ENCODE data around the gene INPP4A. TPM values are rescaled to one million over a fixed set of nuclear protein-coding genes. Genes with fewer than 3 reads are reported as not detected.

INPP4A gene
- total RNA-seq, 4 donors from 2014 or later: 30.2 to 45.1 (median 37.8) TPM

DNA sequence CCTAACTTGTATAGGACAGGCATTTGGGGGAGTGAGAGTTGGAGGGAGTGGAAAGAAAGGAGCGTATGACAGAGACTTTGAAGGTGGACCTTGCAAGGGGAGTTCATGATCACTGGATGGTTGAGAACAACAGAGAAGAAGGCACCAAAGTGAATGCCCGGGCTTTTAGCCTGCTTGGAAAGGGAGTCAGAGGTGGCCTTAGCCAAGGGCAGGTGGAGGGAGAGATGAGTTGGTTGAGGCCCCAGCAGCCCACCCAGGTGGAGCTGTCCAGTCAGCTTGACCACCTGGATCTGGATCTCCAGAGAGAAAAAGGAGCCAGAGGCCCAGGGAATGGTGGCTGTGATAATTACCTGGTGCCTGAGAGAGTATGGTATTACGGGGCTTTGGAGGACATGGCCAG, 90.1 kb downstream of the INPP4A start:
- Histone ChIP-seq H3K27ac (no peak overlapping the region), H3K36me3 (peaks cover 0 to 64% of the 10 kb centered on the region in 2 donors), H3K9me3 (no peaks in the 10 kb centered on the region), H3K4me3 (no peak overlapping the region), H3K27me3 (no peaks in the 10 kb centered on the region), H3K4me1 (no peaks in the 10 kb centered on the region)
- WGBS, 2 donors (ENCODE audit: low coverage in 1 of 2): 95 to 97% methylated on average over 3 of the region's 3 CpGs
- TF ChIP-seq POLR2AphosphoS5 (IDR thresholded peaks at IDR 0.05): no peak
- TF ChIP-seq EP300 (IDR thresholded peaks at IDR 0.05): no peak
- TF ChIP-seq POLR2A (IDR thresholded peaks at IDR 0.05): no peak
- TF ChIP-seq, protein P1, sequence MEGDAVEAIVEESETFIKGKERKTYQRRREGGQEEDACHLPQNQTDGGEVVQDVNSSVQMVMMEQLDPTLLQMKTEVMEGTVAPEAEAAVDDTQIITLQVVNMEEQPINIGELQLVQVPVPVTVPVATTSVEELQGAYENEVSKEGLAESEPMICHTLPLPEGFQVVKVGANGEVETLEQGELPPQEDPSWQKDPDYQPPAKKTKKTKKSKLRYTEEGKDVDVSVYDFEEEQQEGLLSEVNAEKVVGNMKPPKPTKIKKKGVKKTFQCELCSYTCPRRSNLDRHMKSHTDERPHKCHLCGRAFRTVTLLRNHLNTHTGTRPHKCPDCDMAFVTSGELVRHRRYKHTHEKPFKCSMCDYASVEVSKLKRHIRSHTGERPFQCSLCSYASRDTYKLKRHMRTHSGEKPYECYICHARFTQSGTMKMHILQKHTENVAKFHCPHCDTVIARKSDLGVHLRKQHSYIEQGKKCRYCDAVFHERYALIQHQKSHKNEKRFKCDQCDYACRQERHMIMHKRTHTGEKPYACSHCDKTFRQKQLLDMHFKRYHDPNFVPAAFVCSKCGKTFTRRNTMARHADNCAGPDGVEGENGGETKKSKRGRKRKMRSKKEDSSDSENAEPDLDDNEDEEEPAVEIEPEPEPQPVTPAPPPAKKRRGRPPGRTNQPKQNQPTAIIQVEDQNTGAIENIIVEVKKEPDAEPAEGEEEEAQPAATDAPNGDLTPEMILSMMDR (IDR thresholded peaks at IDR 0.05): no peak
- no peak for ATAC-seq

DNA sequence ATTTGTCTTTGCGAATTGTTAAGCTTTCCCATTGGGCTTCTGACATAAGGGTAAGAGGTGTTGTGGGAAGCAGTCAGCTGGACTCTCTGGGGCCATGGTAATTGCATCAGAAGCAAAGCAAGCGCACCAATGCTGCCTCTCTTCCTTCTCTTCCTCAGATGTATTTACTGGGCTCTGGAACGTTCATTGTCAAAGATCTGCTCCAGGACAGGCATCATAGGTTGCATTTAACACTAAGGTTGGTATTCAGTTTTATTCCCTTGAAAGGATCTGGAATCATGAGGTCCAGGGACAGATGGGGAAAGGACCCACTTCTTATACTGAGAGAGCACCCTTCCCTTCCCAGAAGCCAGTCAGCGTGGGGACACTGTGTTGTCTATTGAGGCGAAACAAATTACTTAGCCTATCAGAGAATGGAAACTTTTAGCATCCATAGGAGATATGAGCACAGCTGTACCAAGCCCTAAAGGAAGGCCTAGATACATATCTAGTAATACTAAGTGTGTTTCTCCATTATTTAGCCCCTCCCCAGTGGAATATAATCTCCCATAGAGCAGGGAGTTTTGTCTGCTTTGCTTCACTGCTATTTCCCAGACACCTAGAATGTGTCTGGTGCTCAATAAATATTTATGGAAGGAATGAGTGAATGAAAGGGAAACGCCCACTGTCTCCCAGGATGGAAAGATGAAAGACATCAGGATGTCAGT, 91.5 kb downstream of the INPP4A start:
- 85 to 90% methylated on average over 4 to 6 of the region's 6 CpGs for WGBS, 2 donors (ENCODE audit: low coverage in 1 of 2)
- ATAC-seq: no peak
- peaks cover 0 to 77% of the 10 kb centered on the region in 2 donors for H3K36me3 ChIP-seq
- no peak overlapping the region for H3K4me3 ChIP-seq
- H3K4me1 ChIP-seq: no peaks in the 10 kb centered on the region
- H3K27me3 ChIP-seq: no peaks in the 10 kb centered on the region
- H3K27ac ChIP-seq: no peak overlapping the region
- H3K9me3 ChIP-seq: no peaks in the 10 kb centered on the region
- no peak for TF ChIP-seq POLR2A (IDR thresholded peaks at IDR 0.05)
- no peak for TF ChIP-seq POLR2AphosphoS5 (IDR thresholded peaks at IDR 0.05)
- TF ChIP-seq EP300 (IDR thresholded peaks at IDR 0.05): no peak
- TF ChIP-seq, protein P1 (IDR thresholded peaks at IDR 0.05): no peak

DNA sequence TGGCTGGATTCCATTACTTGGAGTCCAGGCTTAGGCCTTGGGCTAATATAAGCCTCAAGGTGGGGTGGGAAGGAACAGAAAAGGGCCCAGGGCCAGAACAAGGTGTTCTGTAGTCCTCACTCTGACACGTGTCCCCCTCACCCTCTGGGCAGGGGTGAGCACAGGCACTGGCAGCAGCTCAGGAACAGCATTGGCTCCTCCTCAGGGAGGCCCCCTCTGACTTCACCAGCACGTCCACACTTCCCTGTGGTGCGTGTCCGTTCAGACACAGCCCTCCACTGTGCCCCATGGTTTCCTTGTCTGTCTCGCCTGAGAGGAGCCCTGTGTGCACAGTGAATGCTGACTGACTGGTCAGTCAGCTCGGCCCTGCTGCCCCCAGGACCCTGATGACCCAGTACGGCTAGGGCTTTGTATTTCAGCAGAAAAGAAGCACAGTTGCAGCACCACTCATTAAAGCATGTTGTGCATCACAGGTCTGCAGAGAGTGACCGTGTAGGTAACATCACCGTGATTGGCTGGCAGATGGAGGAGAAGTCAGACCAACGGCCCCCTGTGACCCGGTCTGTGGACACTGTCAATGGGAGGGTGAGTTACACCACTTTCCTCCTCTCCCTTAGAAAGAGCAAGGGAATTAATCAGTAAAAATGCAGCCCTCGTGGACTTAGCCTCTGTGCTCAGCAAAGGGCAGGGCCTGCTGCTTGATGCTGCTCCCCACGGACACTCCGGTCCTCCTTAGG, 92.9 kb downstream of the INPP4A start:
- H3K36me3 ChIP-seq: peaks cover 0 to 86% of the 10 kb centered on the region in 2 donors
- no peak for ATAC-seq

DNA sequence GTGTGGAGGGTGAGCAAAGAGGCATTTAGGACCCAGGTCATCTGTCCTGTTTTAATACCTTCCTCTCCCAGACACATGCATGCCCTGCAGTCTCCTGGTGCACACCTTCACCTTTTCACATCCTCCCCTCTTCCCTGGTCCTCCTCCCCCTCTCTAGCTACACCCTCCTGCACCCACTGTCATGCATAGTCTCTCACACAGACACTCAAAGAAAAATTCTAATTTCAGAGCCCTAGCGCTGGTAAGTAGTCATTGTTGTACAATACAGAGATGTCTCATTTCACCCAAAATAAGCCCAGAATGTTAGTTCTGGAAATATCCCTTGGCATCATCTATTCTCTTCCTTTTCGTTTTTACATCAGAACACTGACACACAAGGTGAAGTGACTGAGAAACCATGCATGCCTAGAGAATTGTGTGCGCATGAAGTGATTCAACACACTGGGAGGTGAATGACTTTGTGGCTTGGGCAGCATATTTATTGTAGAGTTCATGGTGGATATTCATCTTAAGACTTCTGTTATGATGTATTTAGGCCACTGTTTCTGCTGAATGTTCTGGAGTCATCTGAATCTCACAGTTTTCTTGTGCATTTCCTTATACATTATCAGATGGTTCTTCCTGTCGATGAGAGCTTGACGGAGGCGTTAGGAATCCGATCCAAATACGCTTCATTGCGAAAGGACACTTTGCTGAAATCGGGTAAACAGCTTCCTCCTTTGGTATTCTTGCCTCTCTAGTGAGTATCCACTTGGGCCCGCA, 93.8 kb downstream of the INPP4A start:
- Histone ChIP-seq H3K27ac (no peak overlapping the region), H3K27me3 (no peaks in the 10 kb centered on the region), H3K9me3 (no peaks in the 10 kb centered on the region), H3K4me1 (no peaks in the 10 kb centered on the region), H3K4me3 (no peak overlapping the region), H3K36me3 (peaks cover 0 to 88% of the 10 kb centered on the region in 2 donors)
- TF ChIP-seq POLR2A (IDR thresholded peaks at IDR 0.05) (no peak), POLR2AphosphoS5 (IDR thresholded peaks at IDR 0.05) (no peak), EP300 (IDR thresholded peaks at IDR 0.05) (no peak)
- TF ChIP-seq, protein P1 (IDR thresholded peaks at IDR 0.05): no peak
- ATAC-seq: no peak
- WGBS, 2 donors (ENCODE audit: low coverage in 1 of 2): 83 to 89% methylated on average over 9 to 11 of the region's 11 CpGs

More for the DNA sequence above, 92.9 kb downstream of the INPP4A start:
- Histone ChIP-seq H3K27me3 (no peaks in the 10 kb centered on the region), H3K4me1 (no peaks in the 10 kb centered on the region), H3K27ac (no peak overlapping the region), H3K9me3 (no peaks in the 10 kb centered on the region), H3K4me3 (no peak overlapping the region)
- 80% methylated on average over 2 of the region's 14 CpGs; no CpG with 5 or more reads in 1 of the 2 donors for WGBS, 2 donors (ENCODE audit: low coverage in 1 of 2)
- TF ChIP-seq POLR2A (IDR thresholded peaks at IDR 0.05): no peak
- TF ChIP-seq, protein P1 (IDR thresholded peaks at IDR 0.05): no peak
- no peak for TF ChIP-seq POLR2AphosphoS5 (IDR thresholded peaks at IDR 0.05)
- no peak for TF ChIP-seq EP300 (IDR thresholded peaks at IDR 0.05)
